HEK293 (cell line): Measurements from ENCODE around the gene DGKD.

Experiments
- BCL11A ChIP-seq: fragments of 450-650 bp; formaldehyde crosslinking; IDR thresholded peaks from 2 replicates; pipeline ENCODE4 v1.5.1; 2016; ENCODE audit warnings: low read depth, missing biosample characterization, missing genetic modification characterization
- YY1 ChIP-seq: fragments of 450-650 bp; formaldehyde crosslinking; IDR thresholded peaks from 2 replicates; pipeline ENCODE4 v1.5.1; 2018; ENCODE audit warnings: missing biosample characterization, missing genetic modification characterization
- ZNF529 ChIP-seq: fragments of 450-650 bp; formaldehyde crosslinking; IDR thresholded peaks from 2 replicates; pipeline ENCODE4 v1.5.1; 2017; ENCODE audit warnings: missing genetic modification characterization, missing biosample characterization; ENCODE audit not compliant: insufficient replicate concordance
- TF ChIP-seq, protein P1 (sequence below): fragments of 450-650 bp; formaldehyde crosslinking; IDR thresholded peaks from 2 replicates; pipeline ENCODE4 v1.5.1; 2016; ENCODE audit warnings: missing biosample characterization, missing genetic modification characterization
- TF ChIP-seq, protein P2 (sequence below): fragments of 450-650 bp; formaldehyde crosslinking; IDR thresholded peaks from 2 replicates; pipeline ENCODE4 v1.5.1; 2016; ENCODE audit warnings: missing biosample characterization, missing genetic modification characterization
- TF ChIP-seq, protein P3 (sequence below): sonication (generic); formaldehyde crosslinking; IDR thresholded peaks from 2 replicates; pipeline ENCODE4 v1.8.1; 2022; ENCODE audit warnings: mild to moderate bottlenecking, moderate library complexity, missing genetic modification reagents

DNA sequence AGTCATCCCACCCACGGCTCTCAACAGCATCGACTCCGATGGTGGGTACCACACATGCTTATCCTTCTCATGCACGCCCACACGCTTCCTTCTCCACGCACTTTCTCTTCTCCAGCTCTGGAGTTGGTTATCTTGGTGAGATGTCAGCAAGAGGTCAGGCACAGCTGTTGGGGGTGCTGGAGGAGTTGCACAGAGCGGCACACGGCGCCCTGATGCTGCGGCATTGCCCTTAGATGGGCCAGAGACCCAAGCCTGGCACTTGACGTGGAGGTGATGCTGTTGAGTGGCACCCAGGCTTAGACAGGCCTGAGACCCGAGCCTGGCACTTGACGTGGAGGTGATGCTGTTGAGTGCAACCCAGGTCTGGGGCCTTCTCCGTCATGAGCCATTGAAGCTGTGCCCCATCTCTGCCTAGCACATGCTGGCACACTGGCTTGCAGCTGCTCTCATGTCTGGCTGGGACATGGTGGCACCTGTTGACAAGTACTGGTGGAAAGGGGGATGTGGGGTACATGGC, 83.2 kb downstream of the DGKD start:
- TF ChIP-seq, protein P1, sequence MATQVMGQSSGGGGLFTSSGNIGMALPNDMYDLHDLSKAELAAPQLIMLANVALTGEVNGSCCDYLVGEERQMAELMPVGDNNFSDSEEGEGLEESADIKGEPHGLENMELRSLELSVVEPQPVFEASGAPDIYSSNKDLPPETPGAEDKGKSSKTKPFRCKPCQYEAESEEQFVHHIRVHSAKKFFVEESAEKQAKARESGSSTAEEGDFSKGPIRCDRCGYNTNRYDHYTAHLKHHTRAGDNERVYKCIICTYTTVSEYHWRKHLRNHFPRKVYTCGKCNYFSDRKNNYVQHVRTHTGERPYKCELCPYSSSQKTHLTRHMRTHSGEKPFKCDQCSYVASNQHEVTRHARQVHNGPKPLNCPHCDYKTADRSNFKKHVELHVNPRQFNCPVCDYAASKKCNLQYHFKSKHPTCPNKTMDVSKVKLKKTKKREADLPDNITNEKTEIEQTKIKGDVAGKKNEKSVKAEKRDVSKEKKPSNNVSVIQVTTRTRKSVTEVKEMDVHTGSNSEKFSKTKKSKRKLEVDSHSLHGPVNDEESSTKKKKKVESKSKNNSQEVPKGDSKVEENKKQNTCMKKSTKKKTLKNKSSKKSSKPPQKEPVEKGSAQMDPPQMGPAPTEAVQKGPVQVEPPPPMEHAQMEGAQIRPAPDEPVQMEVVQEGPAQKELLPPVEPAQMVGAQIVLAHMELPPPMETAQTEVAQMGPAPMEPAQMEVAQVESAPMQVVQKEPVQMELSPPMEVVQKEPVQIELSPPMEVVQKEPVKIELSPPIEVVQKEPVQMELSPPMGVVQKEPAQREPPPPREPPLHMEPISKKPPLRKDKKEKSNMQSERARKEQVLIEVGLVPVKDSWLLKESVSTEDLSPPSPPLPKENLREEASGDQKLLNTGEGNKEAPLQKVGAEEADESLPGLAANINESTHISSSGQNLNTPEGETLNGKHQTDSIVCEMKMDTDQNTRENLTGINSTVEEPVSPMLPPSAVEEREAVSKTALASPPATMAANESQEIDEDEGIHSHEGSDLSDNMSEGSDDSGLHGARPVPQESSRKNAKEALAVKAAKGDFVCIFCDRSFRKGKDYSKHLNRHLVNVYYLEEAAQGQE (tag by site-specific recombination): no peak
- TF ChIP-seq YY1 (no peak), BCL11A (tag by site-specific recombination) (no peak), ZNF529 (tag by site-specific recombination) (no peak)
- TF ChIP-seq, protein P2, sequence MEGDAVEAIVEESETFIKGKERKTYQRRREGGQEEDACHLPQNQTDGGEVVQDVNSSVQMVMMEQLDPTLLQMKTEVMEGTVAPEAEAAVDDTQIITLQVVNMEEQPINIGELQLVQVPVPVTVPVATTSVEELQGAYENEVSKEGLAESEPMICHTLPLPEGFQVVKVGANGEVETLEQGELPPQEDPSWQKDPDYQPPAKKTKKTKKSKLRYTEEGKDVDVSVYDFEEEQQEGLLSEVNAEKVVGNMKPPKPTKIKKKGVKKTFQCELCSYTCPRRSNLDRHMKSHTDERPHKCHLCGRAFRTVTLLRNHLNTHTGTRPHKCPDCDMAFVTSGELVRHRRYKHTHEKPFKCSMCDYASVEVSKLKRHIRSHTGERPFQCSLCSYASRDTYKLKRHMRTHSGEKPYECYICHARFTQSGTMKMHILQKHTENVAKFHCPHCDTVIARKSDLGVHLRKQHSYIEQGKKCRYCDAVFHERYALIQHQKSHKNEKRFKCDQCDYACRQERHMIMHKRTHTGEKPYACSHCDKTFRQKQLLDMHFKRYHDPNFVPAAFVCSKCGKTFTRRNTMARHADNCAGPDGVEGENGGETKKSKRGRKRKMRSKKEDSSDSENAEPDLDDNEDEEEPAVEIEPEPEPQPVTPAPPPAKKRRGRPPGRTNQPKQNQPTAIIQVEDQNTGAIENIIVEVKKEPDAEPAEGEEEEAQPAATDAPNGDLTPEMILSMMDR (tag by site-specific recombination): no peak
- TF ChIP-seq, protein P3, sequence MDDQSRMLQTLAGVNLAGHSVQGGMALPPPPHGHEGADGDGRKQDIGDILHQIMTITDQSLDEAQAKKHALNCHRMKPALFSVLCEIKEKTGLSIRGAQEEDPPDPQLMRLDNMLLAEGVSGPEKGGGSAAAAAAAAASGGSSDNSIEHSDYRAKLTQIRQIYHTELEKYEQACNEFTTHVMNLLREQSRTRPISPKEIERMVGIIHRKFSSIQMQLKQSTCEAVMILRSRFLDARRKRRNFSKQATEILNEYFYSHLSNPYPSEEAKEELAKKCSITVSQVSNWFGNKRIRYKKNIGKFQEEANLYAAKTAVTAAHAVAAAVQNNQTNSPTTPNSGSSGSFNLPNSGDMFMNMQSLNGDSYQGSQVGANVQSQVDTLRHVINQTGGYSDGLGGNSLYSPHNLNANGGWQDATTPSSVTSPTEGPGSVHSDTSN (CRISPR knock-in tag): no peak
